Measurements from ENCODE around the gene PCIF1.

DNA sequence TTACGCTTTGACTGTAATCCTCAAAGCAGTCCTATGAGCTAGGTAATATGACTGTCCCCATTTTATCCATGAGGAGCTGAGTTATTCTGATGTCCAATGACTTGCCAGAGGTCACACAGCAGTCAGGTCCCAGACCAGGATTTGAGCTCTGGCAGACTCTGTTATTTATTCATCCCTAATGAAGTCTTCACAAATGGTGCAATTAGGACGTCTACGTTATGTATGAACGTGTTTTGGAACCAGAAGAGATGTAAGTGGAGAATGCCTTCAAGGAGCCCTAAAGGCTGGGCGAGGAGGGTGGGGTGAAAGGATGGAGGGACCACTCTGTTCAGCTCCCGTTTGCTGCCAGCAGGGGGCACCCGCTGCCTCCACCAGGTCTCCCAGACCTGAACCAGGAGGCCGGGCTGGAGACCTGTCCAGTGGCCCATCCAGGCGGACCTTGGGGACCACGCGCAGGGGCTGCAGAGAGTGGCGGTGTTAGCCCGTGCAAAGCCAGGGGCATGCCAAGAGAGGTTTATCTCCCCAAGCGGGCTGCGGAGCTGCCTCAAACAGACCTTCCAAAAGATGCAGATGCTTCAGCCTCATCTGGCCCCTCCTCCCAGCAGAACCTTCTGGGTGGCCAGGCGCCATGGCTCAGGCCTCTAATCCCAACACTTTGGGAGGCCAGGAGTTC, 52.8 kb downstream of the PCIF1 start:
- TF ChIP-seq, protein P1, sequence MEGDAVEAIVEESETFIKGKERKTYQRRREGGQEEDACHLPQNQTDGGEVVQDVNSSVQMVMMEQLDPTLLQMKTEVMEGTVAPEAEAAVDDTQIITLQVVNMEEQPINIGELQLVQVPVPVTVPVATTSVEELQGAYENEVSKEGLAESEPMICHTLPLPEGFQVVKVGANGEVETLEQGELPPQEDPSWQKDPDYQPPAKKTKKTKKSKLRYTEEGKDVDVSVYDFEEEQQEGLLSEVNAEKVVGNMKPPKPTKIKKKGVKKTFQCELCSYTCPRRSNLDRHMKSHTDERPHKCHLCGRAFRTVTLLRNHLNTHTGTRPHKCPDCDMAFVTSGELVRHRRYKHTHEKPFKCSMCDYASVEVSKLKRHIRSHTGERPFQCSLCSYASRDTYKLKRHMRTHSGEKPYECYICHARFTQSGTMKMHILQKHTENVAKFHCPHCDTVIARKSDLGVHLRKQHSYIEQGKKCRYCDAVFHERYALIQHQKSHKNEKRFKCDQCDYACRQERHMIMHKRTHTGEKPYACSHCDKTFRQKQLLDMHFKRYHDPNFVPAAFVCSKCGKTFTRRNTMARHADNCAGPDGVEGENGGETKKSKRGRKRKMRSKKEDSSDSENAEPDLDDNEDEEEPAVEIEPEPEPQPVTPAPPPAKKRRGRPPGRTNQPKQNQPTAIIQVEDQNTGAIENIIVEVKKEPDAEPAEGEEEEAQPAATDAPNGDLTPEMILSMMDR (IDR thresholded peaks at IDR 0.05; ENCODE audit: low read depth, low read length) = peak; percentile 99
- TF ChIP-seq EZH2phosphoT487 (IDR thresholded peaks at IDR 0.05; ENCODE audit: low read depth) = no peak

Data from OCI-LY3 (cell line).